ENCODE measurements around the gene SLC4A7.

The SLC4A7 gene

GRCh38 chr3:27504749-27505148, 20.6 kb upstream of the SLC4A7 start:
- Mint-ChIP-seq H3K4me1 (ENCODE audit: low read depth) (no peaks in the 10 kb centered on the region), H3K4me3 (no peak overlapping the region), H3K27ac (no peak overlapping the region), H3K36me3 (ENCODE audit: low read depth) (no peaks in the 10 kb centered on the region), H3K27me3 (no peaks in the 10 kb centered on the region), H3K9me3 (no peaks in the 10 kb centered on the region)
- DNase-seq, result no peak

GRCh38 chr3:27503526-27503925, 19.3 kb upstream of the SLC4A7 start:
- Mint-ChIP-seq H3K9me3 (no peaks in the 10 kb centered on the region), H3K27me3 (no peaks in the 10 kb centered on the region), H3K4me3 (no peak overlapping the region), H3K36me3 (ENCODE audit: low read depth) (no peaks in the 10 kb centered on the region), H3K4me1 (ENCODE audit: low read depth) (no peaks in the 10 kb centered on the region), H3K27ac (no peak overlapping the region)
- no peak for DNase-seq

GRCh38 chr3:27501759-27502158, 17.6 kb upstream of the SLC4A7 start:
- H3K9me3 Mint-ChIP-seq, result no peaks in the 10 kb centered on the region
- no peak overlapping the region for H3K27ac Mint-ChIP-seq
- no peaks in the 10 kb centered on the region for H3K27me3 Mint-ChIP-seq
- no peaks in the 10 kb centered on the region for H3K36me3 Mint-ChIP-seq (ENCODE audit: low read depth)
- no peak for DNase-seq
- peaks cover under 1% of the 10 kb centered on the region for H3K4me1 Mint-ChIP-seq (ENCODE audit: low read depth)
- no peak overlapping the region for H3K4me3 Mint-ChIP-seq

- H3K9me3 Mint-ChIP-seq, result no peaks in the 10 kb centered on the region
- no peaks in the 10 kb centered on the region for H3K27me3 Mint-ChIP-seq
- DNase-seq, result no peak
- H3K4me1 Mint-ChIP-seq (ENCODE audit: low read depth), result peaks cover 4% of the 10 kb centered on the region
- no peak overlapping the region for H3K4me3 Mint-ChIP-seq
- H3K27ac Mint-ChIP-seq, result no peak overlapping the region
- H3K36me3 Mint-ChIP-seq (ENCODE audit: low read depth), result no peaks in the 10 kb centered on the region
Measured at GRCh38 chr3:27500986-27501385, 16.8 kb upstream of the SLC4A7 start.

- DNase-seq, result no peak
- Mint-ChIP-seq H3K27ac (no peak overlapping the region), H3K27me3 (no peaks in the 10 kb centered on the region), H3K4me1 (ENCODE audit: low read depth) (peaks cover 4% of the 10 kb centered on the region), H3K9me3 (no peaks in the 10 kb centered on the region), H3K36me3 (ENCODE audit: low read depth) (no peaks in the 10 kb centered on the region), H3K4me3 (no peak overlapping the region)
Measured at GRCh38 chr3:27500035-27500434, 15.9 kb upstream of the SLC4A7 start.

GRCh38 chr3:27494784-27495183, 10.6 kb upstream of the SLC4A7 start:
- Mint-ChIP-seq H3K36me3 (ENCODE audit: low read depth) (no peaks in the 10 kb centered on the region), H3K27ac (no peak overlapping the region), H3K4me1 (ENCODE audit: low read depth) (peaks cover 4% of the 10 kb centered on the region), H3K4me3 (no peak overlapping the region), H3K27me3 (no peaks in the 10 kb centered on the region), H3K9me3 (no peaks in the 10 kb centered on the region)
- no peak for DNase-seq

- Mint-ChIP-seq H3K4me3 (no peak overlapping the region), H3K9me3 (no peaks in the 10 kb centered on the region), H3K4me1 (ENCODE audit: low read depth) (no peaks in the 10 kb centered on the region), H3K36me3 (ENCODE audit: low read depth) (no peaks in the 10 kb centered on the region), H3K27ac (no peak overlapping the region), H3K27me3 (no peaks in the 10 kb centered on the region)
- no peak for DNase-seq
Measured at GRCh38 chr3:27488821-27489220, 4.6 kb upstream of the SLC4A7 start.

- Mint-ChIP-seq H3K27me3 (no peaks in the 10 kb centered on the region), H3K27ac (no peak overlapping the region), H3K36me3 (ENCODE audit: low read depth) (peaks cover 9% of the 10 kb centered on the region), H3K4me3 (no peak overlapping the region), H3K9me3 (no peaks in the 10 kb centered on the region), H3K4me1 (ENCODE audit: low read depth) (peaks cover 5% of the 10 kb centered on the region)
- no peak for DNase-seq
Measured at GRCh38 chr3:27487383-27487782, 3.2 kb upstream of the SLC4A7 start.

- Mint-ChIP-seq H3K9me3 (no peaks in the 10 kb centered on the region), H3K27ac (no peak overlapping the region), H3K4me1 (ENCODE audit: low read depth) (peaks cover 14% of the 10 kb centered on the region), H3K36me3 (ENCODE audit: low read depth) (peaks cover 17% of the 10 kb centered on the region), H3K27me3 (no peaks in the 10 kb centered on the region), H3K4me3 (no peak overlapping the region)
- DNase-seq, result no peak
Measured at GRCh38 chr3:27486336-27486735, 2.2 kb upstream of the SLC4A7 start.

GRCh38 chr3:27485866-27486265, 1.7 kb upstream of the SLC4A7 start:
- no peak overlapping the region for H3K27ac Mint-ChIP-seq

GRCh38 chr3:27483117-27484014, 818 bp downstream of the SLC4A7 start:
- peak; percentile 71 for DNase-seq
- H3K4me1 Mint-ChIP-seq (ENCODE audit: low read depth), result peaks cover 40% of the 10 kb centered on the region
- peaks cover 40% of the 10 kb centered on the region for H3K36me3 Mint-ChIP-seq (ENCODE audit: low read depth)
- H3K27ac Mint-ChIP-seq, result peak overlapping the region; percentile 95
- peak overlapping the region; percentile 94 for H3K4me3 Mint-ChIP-seq
- H3K27me3 Mint-ChIP-seq, result no peaks in the 10 kb centered on the region
- no peaks in the 10 kb centered on the region for H3K9me3 Mint-ChIP-seq

More at GRCh38 chr3:27485866-27486265, 1.7 kb upstream of the SLC4A7 start:
- no peak overlapping the region for H3K4me3 Mint-ChIP-seq
- no peaks in the 10 kb centered on the region for H3K27me3 Mint-ChIP-seq
- peaks cover 21% of the 10 kb centered on the region for H3K36me3 Mint-ChIP-seq (ENCODE audit: low read depth)
- H3K9me3 Mint-ChIP-seq, result no peaks in the 10 kb centered on the region
- H3K4me1 Mint-ChIP-seq (ENCODE audit: low read depth), result peaks cover 19% of the 10 kb centered on the region
- DNase-seq, result no peak

- Mint-ChIP-seq H3K4me3 (peak overlapping the region; percentile 94), H3K27ac (peak overlapping the region; percentile 63), H3K9me3 (peaks cover 9% of the 10 kb centered on the region), H3K27me3 (no peaks in the 10 kb centered on the region), H3K36me3 (ENCODE audit: low read depth) (peaks cover 68% of the 10 kb centered on the region), H3K4me1 (ENCODE audit: low read depth) (peaks cover 62% of the 10 kb centered on the region)
- no peak for DNase-seq
Measured at GRCh38 chr3:27479806-27480543, 4.2 kb downstream of the SLC4A7 start.

- Mint-ChIP-seq H3K36me3 (ENCODE audit: low read depth) (peaks cover 47% of the 10 kb centered on the region), H3K9me3 (peaks cover 5% of the 10 kb centered on the region), H3K27me3 (no peaks in the 10 kb centered on the region), H3K4me3 (no peak overlapping the region), H3K4me1 (ENCODE audit: low read depth) (peaks cover 50% of the 10 kb centered on the region), H3K27ac (no peak overlapping the region)
- DNase-seq, result no peak
Measured at GRCh38 chr3:27471923-27472550, 12.1 kb downstream of the SLC4A7 start.

GRCh38 chr3:27468283-27468886, 15.8 kb downstream of the SLC4A7 start:
- Mint-ChIP-seq H3K36me3 (ENCODE audit: low read depth) (peaks cover 29% of the 10 kb centered on the region), H3K4me1 (ENCODE audit: low read depth) (peaks cover 24% of the 10 kb centered on the region), H3K4me3 (no peak overlapping the region), H3K9me3 (no peaks in the 10 kb centered on the region), H3K27me3 (no peaks in the 10 kb centered on the region), H3K27ac (no peak overlapping the region)
- DNase-seq, result no peak
